Astrocyte of the cerebellum (primary cell): ENCODE measurements around the gene TRNT1.

Source experiments
- DNase-seq: peaks from one replicate; pipeline ENCODE4 v3.0.0-alpha.2; 2011; ENCODE audit warnings: low read depth
- H3K4me3 ChIP-seq: 2 replicates; pipeline ENCODE4 v1.5.1; 2011; ENCODE audit warnings: mild to moderate bottlenecking, low read depth, low read length, moderate library complexity
- CTCF ChIP-seq: IDR thresholded peaks from 2 replicates; pipeline ENCODE4 v1.5.1; 2012; ENCODE audit warnings: low read length, low read depth, moderate library complexity, mild to moderate bottlenecking; ENCODE audit errors: missing control alignments
- in situ Hi-C: cut with HindIII; loops from 2 replicates; pipeline ENCODE4 v1.10.0; 2017; ENCODE audit warnings: low sequenced_read_pairs

The TRNT1 gene

GRCh38 chr3:3127432-3128010 lies 781 bp downstream of the TRNT1 start:
- no peak for TF ChIP-seq CTCF
- peak overlapping the region; percentile 90 for H3K4me3 ChIP-seq
- DNase-seq, result no peak
- in situ Hi-C loops, result no loop called here

GRCh38 chr3:3129579-3129978 lies 2.8 kb downstream of the TRNT1 start:
- in situ Hi-C loops, result no loop called here
- no peak overlapping the region for H3K4me3 ChIP-seq
- no peak for TF ChIP-seq CTCF
- no peak for DNase-seq

- no peak overlapping the region for H3K4me3 ChIP-seq
- in situ Hi-C loops, result no loop called here
- no peak for TF ChIP-seq CTCF
- no peak for DNase-seq
These were observed 6.8 kb downstream of the TRNT1 start for GRCh38 chr3:3133500-3133899.

- no peak for DNase-seq
- in situ Hi-C loops, result no loop called here
- H3K4me3 ChIP-seq, result no peak overlapping the region
These were observed 8.2 kb downstream of the TRNT1 start for GRCh38 chr3:3134750-3135448.

GRCh38 chr3:3137526-3137925 lies 10.8 kb downstream of the TRNT1 start:
- in situ Hi-C loops, result no loop called here
- DNase-seq, result no peak
- H3K4me3 ChIP-seq, result no peak overlapping the region
- no peak for TF ChIP-seq CTCF

More at GRCh38 chr3:3134750-3135448, 8.2 kb downstream of the TRNT1 start:
- TF ChIP-seq CTCF, result no peak

GRCh38 chr3:3141939-3142338 lies 15.2 kb downstream of the TRNT1 start:
- no peak for TF ChIP-seq CTCF
- DNase-seq, result no peak
- no peak overlapping the region for H3K4me3 ChIP-seq
- in situ Hi-C loops, result no loop called here
